EL (cell line): ENCODE data around the gene NQO2.
A peak's percentile ranks its signal among the peaks of the same experiment; 100 is the strongest.
"Not testable (repeated sequence)": the region's sequence is repeated elsewhere in the genome, so short reads cannot be mapped to it uniquely, and the experiment has no call there.

ENCODE experiments used
- DNase-seq: peaks from one replicate; pipeline ENCODE4 v3.0.0-alpha.2; 2016

NQO2 gene

GRCh38 chr6:2990248-2990931, 9.3 kb upstream of the NQO2 start:
- DNase-seq = peak; percentile 35

- DNase-seq = no peak
Observed at GRCh38 chr6:2990932-2991506, 8.7 kb upstream of the NQO2 start.

DNA sequence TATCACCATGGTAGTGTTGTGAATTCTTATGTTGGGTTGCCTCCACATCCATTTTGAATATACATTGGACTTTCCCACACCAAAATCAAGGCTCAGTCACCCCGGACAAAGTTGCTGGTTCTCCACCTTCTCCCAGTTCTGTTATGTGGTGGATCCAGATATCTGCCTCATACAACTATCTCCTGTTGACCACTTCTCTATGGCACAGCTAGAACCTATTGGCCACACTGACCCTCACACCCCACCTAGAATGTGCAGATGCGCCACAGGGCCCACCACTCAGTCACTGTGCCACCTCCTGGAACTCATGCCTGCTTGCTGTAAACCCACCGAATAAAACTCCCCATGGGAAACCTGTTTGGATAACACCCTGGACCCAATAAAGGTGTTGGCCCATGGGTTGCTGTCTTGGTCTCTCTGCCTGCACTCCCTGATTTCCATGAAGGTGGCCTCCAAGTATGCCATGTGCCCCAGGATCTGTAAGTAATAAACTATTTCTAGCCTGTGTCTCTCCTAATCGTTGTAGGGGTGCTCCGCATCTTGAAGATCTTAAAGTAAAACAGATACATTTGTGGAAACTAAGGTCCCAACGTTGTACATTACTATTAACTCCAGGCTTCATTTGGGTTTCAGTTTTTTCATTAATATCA, 7.2 kb upstream of the NQO2 start:
- DNase-seq = no peak

DNA sequence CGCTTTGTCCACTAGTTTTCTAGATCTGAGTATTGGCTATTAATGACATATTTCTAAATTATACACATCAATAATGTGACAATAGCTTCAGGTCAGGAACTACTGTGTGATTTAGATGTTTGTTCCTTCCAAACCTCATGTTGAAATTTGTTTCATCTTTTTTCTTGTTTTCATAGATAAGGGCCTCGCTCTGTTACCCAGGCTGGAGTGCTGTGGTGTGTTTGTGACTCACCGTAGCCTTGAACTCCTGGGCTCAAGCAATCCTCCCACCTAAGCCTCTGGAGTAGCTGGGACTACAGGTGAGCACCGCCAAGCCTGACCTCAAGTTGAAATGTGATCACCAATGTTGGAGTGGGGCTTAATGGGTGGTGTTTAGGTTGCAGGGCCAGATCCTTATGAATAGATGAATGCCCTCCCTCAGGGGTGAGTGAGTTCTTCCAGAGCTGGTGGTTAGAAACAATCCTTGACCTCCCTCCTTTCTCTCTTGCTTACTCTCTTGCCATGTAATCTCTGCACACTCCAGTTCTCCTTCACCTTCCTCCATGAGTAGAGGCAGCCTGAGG, 5.9 kb upstream of the NQO2 start:
- no peak for DNase-seq

- peak; percentile 24 for DNase-seq
Observed at GRCh38 chr6:2998249-2998997, 1.3 kb upstream of the NQO2 start.

DNA sequence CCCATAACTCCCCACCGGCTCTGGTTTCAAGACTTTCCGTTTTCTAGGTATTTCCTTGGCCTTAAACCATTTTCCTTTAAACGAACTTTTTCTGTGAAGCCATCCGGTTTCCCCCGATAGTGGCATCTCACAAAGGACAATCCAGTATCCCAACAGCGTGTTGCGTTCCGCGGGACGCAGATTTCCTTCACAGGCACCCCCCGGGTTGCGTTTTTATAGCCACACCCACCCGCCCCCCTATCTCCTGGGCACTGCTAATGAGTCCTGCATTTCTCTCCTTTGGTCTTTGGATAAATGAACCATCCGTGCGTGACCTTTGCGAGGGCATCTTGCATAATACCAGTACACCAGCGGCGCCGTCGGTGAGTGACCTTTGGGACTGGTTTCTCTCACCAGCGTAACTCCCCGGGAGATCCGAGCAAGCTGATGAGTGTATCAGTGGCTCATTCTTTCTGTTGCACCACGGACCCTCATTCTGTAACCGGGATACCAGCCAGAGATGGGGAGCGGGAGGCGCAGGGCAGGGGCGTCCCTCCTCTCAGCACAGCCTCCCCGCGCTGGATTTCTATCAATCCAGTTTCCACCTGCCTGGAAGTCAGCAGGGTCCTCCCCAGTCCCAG, 586 bp upstream of the NQO2 start:
- DNase-seq = peak; percentile 83

- no peak for DNase-seq
Observed at GRCh38 chr6:3001146-3001772, 1.6 kb downstream of the NQO2 start.

GRCh38 chr6:3001773-3002293, 2.1 kb downstream of the NQO2 start:
- peak; percentile 84 for DNase-seq

DNA sequence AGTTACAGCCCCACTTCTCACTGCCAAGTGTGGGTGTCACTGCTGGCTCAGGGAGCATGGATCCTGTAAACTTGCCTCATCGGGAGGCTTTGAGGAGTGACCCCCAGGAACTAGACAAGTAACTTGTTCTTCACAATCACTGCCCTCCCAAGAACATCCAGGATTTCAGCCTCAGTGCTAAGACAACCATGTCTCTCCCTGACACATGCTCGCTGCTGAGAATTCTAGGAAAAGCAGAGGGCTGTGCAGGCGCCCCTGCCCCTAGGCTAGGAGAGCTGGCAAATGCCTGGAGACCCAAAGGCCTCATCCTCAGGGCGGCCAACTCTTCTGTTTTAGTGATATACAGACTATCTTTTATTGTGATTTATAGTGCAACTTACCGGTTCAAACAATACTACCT, 3.5 kb downstream of the NQO2 start:
- not testable (repeated sequence) for DNase-seq

- DNase-seq = no peak
Observed at GRCh38 chr6:3005077-3005476, 5.4 kb downstream of the NQO2 start.

GRCh38 chr6:3005874-3006273, 6.2 kb downstream of the NQO2 start:
- DNase-seq = no peak

GRCh38 chr6:3006476-3006875, 6.8 kb downstream of the NQO2 start:
- DNase-seq = no peak

- no peak for DNase-seq
Observed at GRCh38 chr6:3007571-3007970, 7.9 kb downstream of the NQO2 start.

- not testable (repeated sequence) for DNase-seq
Observed at GRCh38 chr6:3008712-3009265, 9.1 kb downstream of the NQO2 start.

DNA sequence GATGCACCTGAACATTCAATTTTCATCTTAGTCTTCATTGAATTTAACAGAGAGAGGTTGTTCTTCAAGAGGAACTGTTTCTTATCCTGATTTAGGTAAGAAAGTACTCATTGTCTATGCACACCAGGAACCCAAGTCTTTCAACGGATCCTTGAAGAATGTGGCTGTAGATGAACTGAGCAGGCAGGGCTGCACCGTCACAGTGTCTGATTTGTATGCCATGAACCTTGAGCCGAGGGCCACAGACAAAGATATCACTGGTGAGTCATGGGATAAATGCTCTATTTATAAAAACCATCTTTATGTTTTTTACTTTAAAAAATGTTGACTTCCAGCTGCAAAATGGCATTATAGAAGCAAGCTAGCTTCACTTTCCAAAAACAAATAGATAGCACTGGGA, 10.2 kb downstream of the NQO2 start:
- no peak for DNase-seq

DNA sequence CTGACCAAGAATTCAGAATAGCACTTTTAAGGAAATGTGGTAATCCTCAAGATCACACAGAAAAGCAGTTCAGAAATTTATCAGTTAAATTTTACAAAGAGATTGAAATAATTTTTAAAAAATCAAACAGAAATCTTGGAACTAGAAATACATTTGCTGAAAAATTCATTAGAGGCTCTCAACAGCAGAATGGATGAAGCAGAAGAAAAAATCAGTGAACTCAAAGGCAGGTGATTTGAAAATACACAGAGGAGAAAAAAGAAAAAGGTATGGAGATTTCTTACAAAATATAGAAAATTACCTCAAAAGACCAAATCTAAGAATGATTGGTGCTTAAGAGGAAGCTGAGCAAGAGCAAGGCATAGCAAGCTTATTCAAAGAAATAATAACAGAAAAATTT, 11.5 kb downstream of the NQO2 start:
- DNase-seq = no peak

- DNase-seq = no peak
Observed at GRCh38 chr6:3011592-3011991, 11.9 kb downstream of the NQO2 start.

- peak; percentile 87 for DNase-seq
Observed at GRCh38 chr6:3013486-3013885, 13.8 kb downstream of the NQO2 start.

GRCh38 chr6:3013901-3014674, 14.4 kb downstream of the NQO2 start:
- no peak for DNase-seq

DNA sequence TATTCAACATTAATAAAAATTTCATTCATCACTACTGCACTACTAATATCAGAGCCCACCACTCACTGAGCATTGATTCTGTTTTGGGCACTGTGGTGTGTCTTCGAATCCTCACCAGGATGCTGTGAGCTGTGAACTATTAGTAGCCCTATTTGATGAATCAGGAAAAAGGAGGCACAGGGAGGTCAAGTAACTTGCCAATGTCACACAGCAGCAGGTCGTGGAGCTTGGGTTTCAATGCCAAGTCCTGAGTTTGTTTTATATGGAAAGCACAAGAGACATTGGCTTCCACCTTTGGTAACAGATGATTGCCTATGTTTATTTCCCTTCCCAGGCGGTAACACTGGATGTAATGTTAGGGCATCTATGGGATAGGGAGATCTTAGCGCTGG, 15.0 kb downstream of the NQO2 start:
- no peak for DNase-seq

DNA sequence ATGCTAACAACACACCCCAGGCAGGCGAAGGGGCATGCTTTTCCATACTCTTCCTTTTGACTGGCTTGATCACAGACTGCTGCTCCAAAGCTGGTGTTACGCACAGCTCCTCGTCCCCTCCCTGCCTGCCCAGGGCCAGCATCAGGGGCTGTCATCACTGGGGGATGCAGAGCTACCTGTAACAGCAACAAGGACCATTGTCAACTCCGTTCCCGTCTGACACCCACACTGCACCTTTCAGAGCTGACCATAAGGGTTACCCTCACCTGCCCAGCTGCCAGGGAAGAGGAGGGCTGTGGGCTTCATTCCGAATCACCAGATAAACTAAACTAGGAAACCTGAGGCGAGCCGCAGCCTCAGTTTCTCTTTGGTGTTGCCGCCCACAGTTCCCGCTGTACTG, 15.4 kb downstream of the NQO2 start:
- no peak for DNase-seq
